Astrocyte (in vitro differentiated cells and primary cell): Measurements from ENCODE around the gene MUC13. TPM values are rescaled to one million over a fixed set of nuclear protein-coding genes. Genes with fewer than 3 reads are reported as not detected.

ENCODE experiments used
- DNase-seq: peaks from one replicate; pipeline ENCODE4 v3.0.0-alpha.2; 2010; ENCODE audit warnings: low read depth
- FAIRE-seq: peaks from 2 replicates; lab custom pipeline; 2011; peaks lifted over from hg19 to GRCh38; lab: Jason Lieb, UNC
- H2AFZ ChIP-seq: 2 replicates; pipeline ENCODE4 v1.6.0; 2012; ENCODE audit warnings: low read depth, low read length, inconsistent platforms
- H3K27ac ChIP-seq: 2 replicates; pipeline ENCODE4 v1.5.1; 2011; ENCODE audit warnings: low read depth, low read length, inconsistent platforms
- H3K27me3 ChIP-seq: 2 replicates; pipeline ENCODE4 v1.6.0; 2011; ENCODE audit warnings: low read length, inconsistent platforms; ENCODE audit not compliant: insufficient read depth
- H3K36me3 ChIP-seq: 2 replicates; pipeline ENCODE4 v1.5.1; 2011; ENCODE audit warnings: low read length, inconsistent platforms; ENCODE audit not compliant: insufficient read depth
- H3K4me1 ChIP-seq: 2 replicates; pipeline ENCODE4 v1.5.1; 2011; ENCODE audit warnings: low read length, inconsistent platforms; ENCODE audit not compliant: insufficient read depth
- H3K4me2 ChIP-seq: 2 replicates; pipeline ENCODE4 v1.6.0; 2012; ENCODE audit warnings: low read length, inconsistent platforms
- H3K4me3 ChIP-seq: 2 replicates; pipeline ENCODE4 v1.5.1; 2011; ENCODE audit warnings: low read depth, mild to moderate bottlenecking, low read length, inconsistent platforms; ENCODE audit not compliant: insufficient read depth
- H3K79me2 ChIP-seq: 2 replicates; pipeline ENCODE4 v1.6.0; 2012; ENCODE audit warnings: mild to moderate bottlenecking, low read length, inconsistent platforms; ENCODE audit not compliant: insufficient read depth
- H3K9ac ChIP-seq: 2 replicates; pipeline ENCODE4 v1.6.0; 2012; ENCODE audit warnings: mild to moderate bottlenecking, low read length, inconsistent platforms
- H3K9me3 ChIP-seq: 2 replicates; pipeline ENCODE4 v1.5.1; 2012; ENCODE audit warnings: low read depth, mild to moderate bottlenecking, low read length, inconsistent platforms; ENCODE audit not compliant: insufficient read depth
- H4K20me1 ChIP-seq: 2 replicates; pipeline ENCODE4 v1.6.0; 2012; ENCODE audit warnings: low read length, inconsistent platforms; ENCODE audit not compliant: insufficient read depth
- H3K27ac Mint-ChIP-seq: one replicate; pipeline ENCODE4 v1.8.0; 2021; ENCODE audit warnings: mild to moderate bottlenecking, mixed read lengths; ENCODE audit not compliant: unreplicated experiment
- H3K27me3 Mint-ChIP-seq: one replicate; pipeline ENCODE4 v1.8.0; 2021; ENCODE audit warnings: low read depth, mixed read lengths; ENCODE audit not compliant: unreplicated experiment
- H3K36me3 Mint-ChIP-seq: one replicate; pipeline ENCODE4 v1.8.0; 2021; ENCODE audit warnings: low read depth, mixed read lengths; ENCODE audit not compliant: unreplicated experiment
- H3K4me1 Mint-ChIP-seq: one replicate; pipeline ENCODE4 v1.8.0; 2021; ENCODE audit warnings: low read depth, mixed read lengths; ENCODE audit not compliant: unreplicated experiment
- H3K4me3 Mint-ChIP-seq: one replicate; pipeline ENCODE4 v1.8.0; 2021; ENCODE audit warnings: mild to moderate bottlenecking, moderate library complexity, mixed read lengths; ENCODE audit not compliant: unreplicated experiment
- H3K9me3 Mint-ChIP-seq: one replicate; pipeline ENCODE4 v1.8.0; 2021; ENCODE audit warnings: mild to moderate bottlenecking, mixed read lengths; ENCODE audit not compliant: unreplicated experiment
- EZH2 ChIP-seq: IDR thresholded peaks from 2 replicates; pipeline ENCODE4 v1.6.1; 2012; ENCODE audit warnings: mild to moderate bottlenecking, low read length, inconsistent platforms; ENCODE audit not compliant: insufficient read depth
- total RNA-seq: library from RNA; stranded (reverse); gene quantifications from 2 replicates; pipeline ENCODE4 v1.2.1, GENCODE V29; 2021
- TF ChIP-seq, protein P1 (sequence below): IDR thresholded peaks from 2 replicates; pipeline ENCODE4 v1.5.1; 2011; ENCODE audit warnings: low read depth, mild to moderate bottlenecking, inconsistent platforms, low read length, moderate library complexity; ENCODE audit not compliant: insufficient read depth

Gene MUC13
- total RNA-seq, 1 donor from 2014 or later: not detected

DNA sequence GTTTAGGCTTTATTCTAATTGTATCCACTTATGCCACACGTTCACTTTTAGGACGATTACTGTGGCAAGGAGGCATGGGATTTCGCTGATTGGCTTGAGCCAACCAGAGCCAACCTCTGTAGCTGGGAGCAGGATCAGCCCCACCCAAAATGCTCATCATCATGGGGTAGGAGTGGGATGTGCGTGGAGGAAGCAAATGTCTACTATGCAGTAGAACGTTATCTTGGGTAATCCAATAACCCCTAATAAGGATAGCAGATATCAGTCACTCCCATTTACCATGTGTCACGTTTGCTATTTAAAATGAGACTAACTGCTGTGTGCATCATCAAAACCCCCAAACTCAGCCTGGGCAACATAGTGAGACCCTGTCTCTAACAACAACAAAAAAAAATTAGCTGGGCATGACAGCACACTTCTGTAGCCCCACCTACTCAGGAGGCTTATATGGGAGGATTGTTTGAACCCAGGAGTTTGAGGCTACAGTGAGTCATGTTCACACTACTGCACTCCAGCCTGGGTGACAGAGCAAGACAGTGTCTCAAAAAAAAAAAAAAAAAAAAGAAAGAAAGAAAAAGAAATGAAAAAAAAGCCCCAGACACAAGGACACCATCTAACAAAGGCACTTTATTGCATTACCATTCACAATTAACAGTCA, 29.6 kb downstream of the MUC13 start:
- Mint-ChIP-seq H3K27ac (no peak overlapping the region), H3K36me3 (no peaks in the 10 kb centered on the region), H3K27me3 (peaks cover 19% of the 10 kb centered on the region), H3K9me3 (no peaks in the 10 kb centered on the region), H3K4me1 (peaks cover 1% of the 10 kb centered on the region), H3K4me3 (no peak overlapping the region)
- Histone ChIP-seq H3K27me3 (peaks cover 8% of the 10 kb centered on the region), H3K4me1 (no peaks in the 10 kb centered on the region), H4K20me1 (no peaks in the 10 kb centered on the region), H3K4me3 (no peak overlapping the region), H3K9me3 (no peaks in the 10 kb centered on the region), H3K27ac (no peak overlapping the region), H2AFZ (no peak overlapping the region), H3K9ac (no peak overlapping the region), H3K4me2 (no peak overlapping the region), H3K36me3 (no peaks in the 10 kb centered on the region), H3K79me2 (no peaks in the 10 kb centered on the region)
- DNase-seq (no peak), FAIRE-seq (no peak)
- TF ChIP-seq EZH2: no peak
- TF ChIP-seq, protein P1, sequence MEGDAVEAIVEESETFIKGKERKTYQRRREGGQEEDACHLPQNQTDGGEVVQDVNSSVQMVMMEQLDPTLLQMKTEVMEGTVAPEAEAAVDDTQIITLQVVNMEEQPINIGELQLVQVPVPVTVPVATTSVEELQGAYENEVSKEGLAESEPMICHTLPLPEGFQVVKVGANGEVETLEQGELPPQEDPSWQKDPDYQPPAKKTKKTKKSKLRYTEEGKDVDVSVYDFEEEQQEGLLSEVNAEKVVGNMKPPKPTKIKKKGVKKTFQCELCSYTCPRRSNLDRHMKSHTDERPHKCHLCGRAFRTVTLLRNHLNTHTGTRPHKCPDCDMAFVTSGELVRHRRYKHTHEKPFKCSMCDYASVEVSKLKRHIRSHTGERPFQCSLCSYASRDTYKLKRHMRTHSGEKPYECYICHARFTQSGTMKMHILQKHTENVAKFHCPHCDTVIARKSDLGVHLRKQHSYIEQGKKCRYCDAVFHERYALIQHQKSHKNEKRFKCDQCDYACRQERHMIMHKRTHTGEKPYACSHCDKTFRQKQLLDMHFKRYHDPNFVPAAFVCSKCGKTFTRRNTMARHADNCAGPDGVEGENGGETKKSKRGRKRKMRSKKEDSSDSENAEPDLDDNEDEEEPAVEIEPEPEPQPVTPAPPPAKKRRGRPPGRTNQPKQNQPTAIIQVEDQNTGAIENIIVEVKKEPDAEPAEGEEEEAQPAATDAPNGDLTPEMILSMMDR: no peak

DNA sequence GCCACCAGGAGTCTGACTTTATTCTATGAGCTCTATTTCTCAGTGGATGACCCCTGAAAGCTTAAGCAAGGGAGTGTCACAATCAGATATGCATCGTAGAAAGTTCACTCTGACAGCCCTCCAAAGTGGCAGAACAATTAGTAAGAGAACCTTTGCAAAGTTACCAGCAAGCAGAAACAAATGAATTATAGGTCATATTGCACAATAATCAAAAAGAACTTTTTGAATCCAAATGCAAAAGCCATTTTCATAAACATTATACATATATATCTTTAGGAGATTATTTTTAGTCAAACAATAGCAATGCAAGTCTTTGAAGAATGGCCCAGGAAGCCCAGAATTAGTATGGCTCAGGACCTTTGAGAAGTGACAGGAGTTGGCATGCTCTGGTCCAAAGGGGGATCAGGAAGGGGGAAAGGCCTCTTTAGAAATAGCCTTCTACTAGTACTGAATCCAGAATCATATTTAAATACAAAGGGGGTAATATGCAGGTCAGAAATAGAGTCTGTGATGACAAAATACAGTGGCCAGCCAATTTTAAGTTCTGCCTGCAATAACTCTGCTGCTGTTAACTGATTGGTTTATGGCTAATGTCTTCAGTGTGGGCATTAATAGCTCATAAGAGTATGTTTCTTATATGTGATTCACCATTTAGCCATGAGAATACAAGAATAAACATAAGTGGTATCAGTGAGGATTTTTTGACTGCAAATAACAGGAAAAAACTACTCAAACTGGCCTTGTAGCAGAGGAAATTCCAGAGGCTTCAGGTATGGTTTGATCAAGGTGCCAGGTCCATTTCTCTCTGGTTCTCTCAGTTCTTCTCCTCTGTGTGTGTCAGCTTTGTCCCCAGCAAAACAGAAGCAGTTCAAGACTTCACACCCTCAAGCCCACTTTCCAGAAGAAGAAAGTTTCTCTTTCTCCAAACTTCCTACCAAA, 30.4 kb downstream of the MUC13 start:
- no peaks in the 10 kb centered on the region for H3K79me2 ChIP-seq
- no peak overlapping the region for H3K4me3 ChIP-seq
- Mint-ChIP-seq H3K9me3 (no peaks in the 10 kb centered on the region), H3K27me3 (peaks cover 19% of the 10 kb centered on the region), H3K27ac (no peak overlapping the region), H3K36me3 (no peaks in the 10 kb centered on the region), H3K4me1 (peaks cover 1% of the 10 kb centered on the region), H3K4me3 (no peak overlapping the region)
- no peaks in the 10 kb centered on the region for H3K36me3 ChIP-seq
- no peaks in the 10 kb centered on the region for H4K20me1 ChIP-seq
- H3K27ac ChIP-seq: no peak overlapping the region
- H3K4me2 ChIP-seq: no peak overlapping the region
- H3K9me3 ChIP-seq: no peaks in the 10 kb centered on the region
- TF ChIP-seq, protein P1: no peak
- no peak for TF ChIP-seq EZH2
- DNase-seq (no peak), FAIRE-seq (no peak)
- H3K27me3 ChIP-seq: peaks cover 8% of the 10 kb centered on the region
- H2AFZ ChIP-seq: no peak overlapping the region
- H3K9ac ChIP-seq: no peak overlapping the region
- no peaks in the 10 kb centered on the region for H3K4me1 ChIP-seq
